ENCODE measurements around the gene ATG4B. TPM values are rescaled to one million over a fixed set of nuclear protein-coding genes. Genes with fewer than 3 reads are reported as not detected.

Gene ATG4B
- total and polyA plus RNA-seq, 2 of the 4 experiments (the other 2 are of a cell fraction): 113 to 146 TPM

DNA sequence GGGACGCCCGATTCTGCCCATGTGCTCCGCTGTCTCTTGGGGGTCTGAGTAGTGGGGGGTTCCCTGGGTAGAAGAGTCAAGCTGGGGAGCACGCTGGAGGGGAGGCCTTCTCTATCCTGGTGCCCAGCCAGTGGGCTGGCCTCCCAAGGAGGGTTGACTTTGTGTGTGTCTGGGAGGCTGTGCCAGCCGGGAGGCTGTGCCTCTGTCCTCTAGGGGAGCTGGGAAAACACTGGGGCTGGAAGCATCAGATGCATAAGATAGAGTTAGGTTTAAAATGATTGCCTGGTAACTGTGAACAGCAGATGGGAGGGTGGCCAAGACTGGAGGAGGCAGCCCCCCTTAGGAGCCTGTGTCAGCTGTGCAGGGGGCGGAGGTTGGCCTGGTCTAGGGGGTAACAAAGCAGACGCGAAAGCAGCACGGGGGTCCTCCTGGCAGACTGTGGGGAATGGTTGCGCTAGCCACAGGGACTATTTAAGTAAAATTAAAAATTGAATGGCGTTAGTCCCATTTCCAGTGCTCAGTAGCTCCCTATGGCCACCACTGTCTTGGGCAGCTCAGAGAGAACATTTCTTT is 65.6 kb downstream of the ATG4B start:
- ChIA-PET POLR2A (ENCODE audit: unreplicated experiment) (no interaction called here), CTCF (interaction anchor here (0.7 to 0.9 kb wide), 2 partner anchors 10 to 44 kb away, joined by 3 to 5 read pairs; no protein-coding TSS in a partner anchor)
- Histone ChIP-seq H4K20me1 (ENCODE audit: insufficient read depth, low read length) (peaks cover 16% of the 10 kb centered on the region), H2BK20ac (ENCODE audit: low read depth, low read length) (no peak overlapping the region), H3K56ac (ENCODE audit: extremely low read depth, insufficient read depth, low read length) (no peak overlapping the region), H2BK120ac (ENCODE audit: low read depth, low read length) (no peak overlapping the region), H3K18ac (ENCODE audit: low read depth, low read length) (no peak overlapping the region), H3K14ac (replicated peaks; ENCODE audit: low read depth, low read length) (peak overlapping the region; percentile 82; the same call in 1 of the 2 replicates), H3K9ac (ENCODE audit: low read depth, low read length) (peak overlapping the region; percentile 0; the same call in 1 of the 2 replicates), H3K36me3 (ENCODE audit: control insufficient read depth, insufficient read depth, low read length) (peaks cover 24% of the 10 kb centered on the region), H4K8ac (ENCODE audit: low read depth in 2 of 2, low read length in 2 of 2) (no peak overlapping the region; a peak in 1 of 4 replicates), H3K9me3 (ENCODE audit: control insufficient read depth, insufficient read depth, low read length) (peaks cover 4% of the 10 kb centered on the region; the same call in 1 of the 2 replicates), H4K5ac (ENCODE audit: low read depth, low read length) (no peak overlapping the region), H3K79me1 (ENCODE audit: low read depth in 1 of 2, low read length in 2 of 2) (peaks cover 9 to 30% of the 10 kb centered on the region in 2 experiments; a peak in 3 of 4 replicates), H4K91ac (ENCODE audit: insufficient read depth, low read depth, low read length) (peak overlapping the region; percentile 12; the same call in 1 of the 2 replicates), H2BK15ac (ENCODE audit: low read depth, low read length) (no peak overlapping the region), H3K4me3 (ENCODE audit: insufficient read depth, low read depth, low read length) (peak overlapping the region; percentile 80), H2BK5ac (ENCODE audit: low read depth, low read length, poor library complexity, severe bottlenecking) (no peak overlapping the region), H2AK5ac (ENCODE audit: low read depth, low read length) (peak overlapping the region; percentile 67; the same call in 1 of the 2 replicates), H2AFZ (replicated peaks; ENCODE audit: low read length, poor library complexity) (peak overlapping the region; percentile 96), H3K27ac (ENCODE audit: insufficient read depth, low read length) (no peak overlapping the region; the same call in 1 of the 2 replicates), H3K23ac (ENCODE audit: low read depth, low read length) (peak overlapping the region; percentile 64), H3K9me1 (ENCODE audit: insufficient read depth, low read length) (peaks cover 7% of the 10 kb centered on the region; the same call in 1 of the 2 replicates), H2AK9ac (replicated peaks; ENCODE audit: low read depth, low read length, poor library complexity) (peak overlapping the region; percentile 83), H3K4me2 (ENCODE audit: low read depth, low read length) (peak overlapping the region; percentile 82), H3K4ac (ENCODE audit: low read depth, low read length) (no peak overlapping the region; the same call in 1 of the 2 replicates), H3K4me1 (ENCODE audit: control insufficient read depth, insufficient read depth, low read length) (peaks cover 4% of the 10 kb centered on the region; the same call in 1 of the 2 replicates), H3K27me3 (ENCODE audit: control insufficient read depth, insufficient read depth, low read length) (no peaks in the 10 kb centered on the region)
- intact Hi-C loops (cut with micrococcal nuclease): loop anchor here (10.0 kb wide), 1 partner anchor 172 kb away; no protein-coding TSS in a partner anchor
- BruUV-seq (replicated peaks): no TSS peak
- dilution Hi-C loops (cut with HindIII; ENCODE audit: low sequenced_read_pairs, unreplicated experiment): no loop called here
- no CpG with 5 or more reads among the region's 11 CpGs for WGBS, 2 experiments (ENCODE audit: extremely low coverage in 2 of 2, insufficient read length in 1 of 2)
- ATAC-seq (ENCODE audit: low read depth) (no peak), DNase-seq (no peak)
- in situ Hi-C loops (cut with MboI; ENCODE audit: low sequenced_read_pairs): no loop called here
- no peak for TF ChIP-seq NFE2L2 (IDR thresholded peaks at IDR 0.05; ENCODE audit: low read depth, low read length)
- TF ChIP-seq FOS (IDR thresholded peaks at IDR 0.05; ENCODE audit: low read depth, low read length): no peak
- TF ChIP-seq CHD1 (IDR thresholded peaks at IDR 0.05; ENCODE audit: low read depth, low read length): no peak
- TF ChIP-seq RCOR1 (IDR thresholded peaks at IDR 0.05; ENCODE audit: insufficient replicate concordance, low read length): no peak
- no peak for TF ChIP-seq BHLHE40 (IDR thresholded peaks at IDR 0.05; ENCODE audit: low read depth, low read length)
- TF ChIP-seq MXI1 (IDR thresholded peaks at IDR 0.05; ENCODE audit: borderline replicate concordance, low read depth, low read length): no peak
- TF ChIP-seq RAD21 (IDR thresholded peaks at IDR 0.05; ENCODE audit: low read length): no peak
- no peak for TF ChIP-seq MAFK (IDR thresholded peaks at IDR 0.05; ENCODE audit: low read depth, low read length)
- no peak for TF ChIP-seq POLR2A (IDR thresholded peaks at IDR 0.05; ENCODE audit: low read depth, low read length)
- no peak for TF ChIP-seq MAZ (IDR thresholded peaks at IDR 0.05; ENCODE audit: borderline replicate concordance, low read depth, low read length)
- TF ChIP-seq, protein P1, sequence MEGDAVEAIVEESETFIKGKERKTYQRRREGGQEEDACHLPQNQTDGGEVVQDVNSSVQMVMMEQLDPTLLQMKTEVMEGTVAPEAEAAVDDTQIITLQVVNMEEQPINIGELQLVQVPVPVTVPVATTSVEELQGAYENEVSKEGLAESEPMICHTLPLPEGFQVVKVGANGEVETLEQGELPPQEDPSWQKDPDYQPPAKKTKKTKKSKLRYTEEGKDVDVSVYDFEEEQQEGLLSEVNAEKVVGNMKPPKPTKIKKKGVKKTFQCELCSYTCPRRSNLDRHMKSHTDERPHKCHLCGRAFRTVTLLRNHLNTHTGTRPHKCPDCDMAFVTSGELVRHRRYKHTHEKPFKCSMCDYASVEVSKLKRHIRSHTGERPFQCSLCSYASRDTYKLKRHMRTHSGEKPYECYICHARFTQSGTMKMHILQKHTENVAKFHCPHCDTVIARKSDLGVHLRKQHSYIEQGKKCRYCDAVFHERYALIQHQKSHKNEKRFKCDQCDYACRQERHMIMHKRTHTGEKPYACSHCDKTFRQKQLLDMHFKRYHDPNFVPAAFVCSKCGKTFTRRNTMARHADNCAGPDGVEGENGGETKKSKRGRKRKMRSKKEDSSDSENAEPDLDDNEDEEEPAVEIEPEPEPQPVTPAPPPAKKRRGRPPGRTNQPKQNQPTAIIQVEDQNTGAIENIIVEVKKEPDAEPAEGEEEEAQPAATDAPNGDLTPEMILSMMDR (conservative IDR thresholded peaks at IDR 0.05; ENCODE audit: low read depth, low read length): no peak
- TF ChIP-seq, protein P2, sequence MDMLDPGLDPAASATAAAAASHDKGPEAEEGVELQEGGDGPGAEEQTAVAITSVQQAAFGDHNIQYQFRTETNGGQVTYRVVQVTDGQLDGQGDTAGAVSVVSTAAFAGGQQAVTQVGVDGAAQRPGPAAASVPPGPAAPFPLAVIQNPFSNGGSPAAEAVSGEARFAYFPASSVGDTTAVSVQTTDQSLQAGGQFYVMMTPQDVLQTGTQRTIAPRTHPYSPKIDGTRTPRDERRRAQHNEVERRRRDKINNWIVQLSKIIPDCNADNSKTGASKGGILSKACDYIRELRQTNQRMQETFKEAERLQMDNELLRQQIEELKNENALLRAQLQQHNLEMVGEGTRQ (IDR thresholded peaks at IDR 0.05; ENCODE audit: low read depth, low read length): no peak
- no peak for TF ChIP-seq CEBPB (IDR thresholded peaks at IDR 0.05; ENCODE audit: low read depth, low read length)
- TF ChIP-seq, protein P3, sequence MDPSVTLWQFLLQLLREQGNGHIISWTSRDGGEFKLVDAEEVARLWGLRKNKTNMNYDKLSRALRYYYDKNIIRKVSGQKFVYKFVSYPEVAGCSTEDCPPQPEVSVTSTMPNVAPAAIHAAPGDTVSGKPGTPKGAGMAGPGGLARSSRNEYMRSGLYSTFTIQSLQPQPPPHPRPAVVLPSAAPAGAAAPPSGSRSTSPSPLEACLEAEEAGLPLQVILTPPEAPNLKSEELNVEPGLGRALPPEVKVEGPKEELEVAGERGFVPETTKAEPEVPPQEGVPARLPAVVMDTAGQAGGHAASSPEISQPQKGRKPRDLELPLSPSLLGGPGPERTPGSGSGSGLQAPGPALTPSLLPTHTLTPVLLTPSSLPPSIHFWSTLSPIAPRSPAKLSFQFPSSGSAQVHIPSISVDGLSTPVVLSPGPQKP (IDR thresholded peaks at IDR 0.05; ENCODE audit: borderline replicate concordance, low read depth, low read length): no peak
- TF ChIP-seq RFX5 (IDR thresholded peaks at IDR 0.05; ENCODE audit: low read depth, low read length): no peak
